Astrocyte of the spinal cord (primary cell): ENCODE measurements around the gene ABAT.
A peak's percentile ranks its signal among the peaks of the same experiment; 100 is the strongest.

Source experiments
- DNase-seq: peaks from one replicate; pipeline ENCODE4 v3.0.0; 2011; ENCODE audit warnings: low read depth, low spot score
- H3K4me3 ChIP-seq: 2 replicates; pipeline ENCODE4 v1.5.1; 2011; ENCODE audit warnings: low read depth, mild to moderate bottlenecking, low read length, moderate library complexity
- CTCF ChIP-seq: IDR thresholded peaks from 2 replicates; pipeline ENCODE4 v1.5.1; 2012; ENCODE audit warnings: low read depth, mild to moderate bottlenecking, low read length, inconsistent platforms
- in situ Hi-C: cut with HindIII; loops from 2 replicates; pipeline ENCODE4 v1.10.0; 2017; ENCODE audit warnings: low sequenced_read_pairs

The ABAT gene

GRCh38 chr16:8678068-8678927, 3.9 kb downstream of the ABAT start:
- TF ChIP-seq CTCF = no peak
- in situ Hi-C loops = no loop called here
- no peak overlapping the region for H3K4me3 ChIP-seq
- peak; percentile 5 for DNase-seq

- in situ Hi-C loops = no loop called here
- no peak for TF ChIP-seq CTCF
- no peak overlapping the region for H3K4me3 ChIP-seq
- DNase-seq = no peak
Observed at GRCh38 chr16:8679151-8679550, 4.7 kb downstream of the ABAT start.

- H3K4me3 ChIP-seq = no peak overlapping the region
- in situ Hi-C loops = no loop called here
- no peak for TF ChIP-seq CTCF
- DNase-seq = no peak
Observed at GRCh38 chr16:8682551-8683259, 8.3 kb downstream of the ABAT start.

GRCh38 chr16:8683640-8684039, 9.2 kb downstream of the ABAT start:
- TF ChIP-seq CTCF = no peak
- in situ Hi-C loops = no loop called here
- no peak for DNase-seq
- no peak overlapping the region for H3K4me3 ChIP-seq

GRCh38 chr16:8685617-8686016, 11.2 kb downstream of the ABAT start:
- TF ChIP-seq CTCF = no peak

GRCh38 chr16:8686031-8686621, 11.7 kb downstream of the ABAT start:
- no peak for TF ChIP-seq CTCF
- in situ Hi-C loops = no loop called here
- no peak for DNase-seq
- no peak overlapping the region for H3K4me3 ChIP-seq

More at GRCh38 chr16:8685617-8686016, 11.2 kb downstream of the ABAT start:
- DNase-seq = no peak
- H3K4me3 ChIP-seq = no peak overlapping the region
- in situ Hi-C loops = no loop called here
